Activated CD4-positive, alpha-beta memory T cell treated with anti-CD3 and anti-CD28 coated beads, Interleukin-2, amount 10 ng/mL, durations not matched to agents 7 days and 5 days (primary cell): Measurements from ENCODE around the gene ANO2. TPM values are rescaled to one million over a fixed set of nuclear protein-coding genes. Genes with fewer than 3 reads are reported as not detected.

Source experiments
- CTCF ChIA-PET: fragments of 350-600 bp; sonication (Branson Sonifier 250); formaldehyde crosslinking; loops from one replicate; lab custom pipeline; 2021; ENCODE audit warnings: antibody characterized with exemption, inconsistent platforms; lab: Charles Lee
- POLR2A ChIA-PET: fragments of 350-600 bp; sonication (Branson Sonifier 250); formaldehyde crosslinking; loops from one replicate; lab custom pipeline; 2021; ENCODE audit warnings: antibody characterized with exemption; lab: Charles Lee
- DNase-seq: peaks from one replicate; pipeline ENCODE4 v3.0.0-alpha.2; 2020
- H3K27ac Mint-ChIP-seq: one replicate; pipeline ENCODE4 v1.8.0; 2021; ENCODE audit warnings: mild to moderate bottlenecking, mixed read lengths
- H3K27me3 Mint-ChIP-seq: one replicate; pipeline ENCODE4 v1.8.0; 2021; ENCODE audit warnings: mixed read lengths
- H3K36me3 Mint-ChIP-seq: one replicate; pipeline ENCODE4 v1.8.0; 2021; ENCODE audit warnings: low read depth, mixed read lengths
- H3K4me1 Mint-ChIP-seq: one replicate; pipeline ENCODE4 v1.8.0; 2021; ENCODE audit warnings: mixed read lengths
- H3K4me3 Mint-ChIP-seq: one replicate; pipeline ENCODE4 v1.8.0; 2021; ENCODE audit warnings: mild to moderate bottlenecking, mixed read lengths
- H3K9me3 Mint-ChIP-seq: one replicate; pipeline ENCODE4 v1.8.0; 2021; ENCODE audit warnings: mixed read lengths
- total RNA-seq, 2 experiments: library from RNA; stranded (reverse); gene quantifications; one replicate each; pipeline ENCODE4 v1.2.3, GENCODE V29; 2021

Gene ANO2
- total RNA-seq, 2 experiments from 2014 or later, result not detected

GRCh38 chr12:5720381-5721005 lies 224.6 kb downstream of the ANO2 start:
- ChIA-PET CTCF (no interaction called here), POLR2A (no interaction called here)
- Mint-ChIP-seq H3K27me3 (peaks cover 10% of the 10 kb centered on the region), H3K27ac (no peak overlapping the region), H3K9me3 (no peaks in the 10 kb centered on the region), H3K4me1 (no peaks in the 10 kb centered on the region), H3K36me3 (no peaks in the 10 kb centered on the region), H3K4me3 (no peak overlapping the region)
- no peak for DNase-seq

DNA sequence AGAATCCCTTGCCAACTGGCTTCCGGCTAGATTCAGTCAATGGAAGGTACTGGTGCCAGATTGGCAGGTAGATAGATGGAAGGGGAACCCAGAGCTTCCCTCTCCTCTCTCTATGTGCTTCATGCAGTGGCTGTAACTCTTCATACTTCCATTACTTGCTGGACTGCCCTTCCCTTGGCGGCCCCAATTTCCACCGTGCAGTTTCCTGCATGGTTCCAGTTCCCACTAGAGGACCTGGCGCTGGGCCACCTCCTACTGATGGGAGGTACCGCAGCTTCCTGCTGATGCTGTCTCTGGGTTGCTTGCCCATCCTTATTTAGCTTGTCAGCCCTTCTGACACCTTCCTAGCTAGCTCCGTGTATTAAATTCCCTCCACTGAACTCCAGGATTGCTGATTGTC lies 226.4 kb downstream of the ANO2 start:
- Mint-ChIP-seq H3K4me3 (no peak overlapping the region), H3K36me3 (no peaks in the 10 kb centered on the region), H3K9me3 (no peaks in the 10 kb centered on the region), H3K27ac (no peak overlapping the region), H3K27me3 (peaks cover 10% of the 10 kb centered on the region), H3K4me1 (no peaks in the 10 kb centered on the region)
- CTCF ChIA-PET, result no interaction called here
- no peak for DNase-seq
- POLR2A ChIA-PET, result no interaction called here

DNA sequence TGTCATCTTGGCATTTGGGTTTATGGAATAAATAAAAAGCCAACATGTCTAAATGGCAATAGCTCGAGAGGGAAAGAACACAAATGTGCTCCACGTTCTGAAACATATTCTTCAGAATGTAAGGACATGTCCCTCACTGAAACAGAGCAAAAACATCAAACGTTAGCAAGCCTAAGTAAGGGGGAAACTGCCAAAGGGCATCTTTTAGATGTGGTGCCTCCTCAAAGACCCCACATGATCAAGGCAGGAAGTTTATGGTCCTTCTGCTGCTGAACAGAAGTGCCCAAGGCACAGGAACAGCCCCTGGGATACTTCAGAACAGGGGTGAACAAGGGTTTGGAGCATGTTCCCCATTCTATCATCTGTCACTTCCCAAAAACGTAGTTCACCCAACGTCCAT lies 227.0 kb downstream of the ANO2 start:
- H3K4me1 Mint-ChIP-seq, result no peaks in the 10 kb centered on the region
- H3K27ac Mint-ChIP-seq, result no peak overlapping the region
- no peak overlapping the region for H3K4me3 Mint-ChIP-seq
- CTCF ChIA-PET, result no interaction called here
- H3K27me3 Mint-ChIP-seq, result peaks cover 10% of the 10 kb centered on the region
- POLR2A ChIA-PET, result no interaction called here
- no peaks in the 10 kb centered on the region for H3K36me3 Mint-ChIP-seq
- DNase-seq, result no peak
- H3K9me3 Mint-ChIP-seq, result no peaks in the 10 kb centered on the region

GRCh38 chr12:5716976-5717375 lies 228.1 kb downstream of the ANO2 start:
- CTCF ChIA-PET, result no interaction called here
- Mint-ChIP-seq H3K27me3 (peaks cover 4% of the 10 kb centered on the region), H3K9me3 (no peaks in the 10 kb centered on the region), H3K4me3 (no peak overlapping the region), H3K36me3 (no peaks in the 10 kb centered on the region), H3K4me1 (no peaks in the 10 kb centered on the region), H3K27ac (no peak overlapping the region)
- POLR2A ChIA-PET, result no interaction called here
- DNase-seq, result no peak

DNA sequence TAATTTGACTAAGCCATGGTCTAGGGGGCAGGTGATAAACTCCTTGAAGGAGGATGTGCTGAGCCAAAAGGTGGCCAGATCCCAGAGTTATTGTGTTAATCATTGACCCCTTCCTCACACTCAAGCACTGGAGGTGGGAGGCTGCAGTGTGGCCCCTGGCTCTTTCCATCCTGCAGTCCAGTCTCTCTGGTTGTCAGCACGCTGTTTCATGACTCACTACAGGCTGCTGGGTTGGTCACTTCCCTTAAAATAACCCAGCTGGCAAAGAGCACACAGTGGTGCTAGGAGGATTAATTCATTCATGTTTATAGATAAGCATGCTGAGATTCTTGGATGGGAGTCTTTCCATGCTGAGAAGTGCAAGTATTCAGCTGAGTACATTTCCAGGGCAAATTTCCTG lies 228.9 kb downstream of the ANO2 start:
- POLR2A ChIA-PET, result no interaction called here
- H3K27ac Mint-ChIP-seq, result no peak overlapping the region

GRCh38 chr12:5715021-5715420 lies 230.0 kb downstream of the ANO2 start:
- Mint-ChIP-seq H3K4me3 (no peak overlapping the region), H3K36me3 (no peaks in the 10 kb centered on the region), H3K27me3 (peaks cover 2% of the 10 kb centered on the region), H3K9me3 (no peaks in the 10 kb centered on the region), H3K27ac (no peak overlapping the region), H3K4me1 (no peaks in the 10 kb centered on the region)
- DNase-seq, result no peak
- ChIA-PET POLR2A (no interaction called here), CTCF (no interaction called here)

More for the DNA sequence above, 228.9 kb downstream of the ANO2 start:
- no peaks in the 10 kb centered on the region for H3K36me3 Mint-ChIP-seq
- H3K9me3 Mint-ChIP-seq, result no peaks in the 10 kb centered on the region
- peaks cover 4% of the 10 kb centered on the region for H3K27me3 Mint-ChIP-seq
- CTCF ChIA-PET, result no interaction called here
- H3K4me3 Mint-ChIP-seq, result no peak overlapping the region
- no peaks in the 10 kb centered on the region for H3K4me1 Mint-ChIP-seq
- no peak for DNase-seq

- no peak for DNase-seq
- ChIA-PET CTCF (no interaction called here), POLR2A (no interaction called here)
- Mint-ChIP-seq H3K27me3 (no peaks in the 10 kb centered on the region), H3K4me1 (no peaks in the 10 kb centered on the region), H3K9me3 (no peaks in the 10 kb centered on the region), H3K27ac (no peak overlapping the region), H3K36me3 (no peaks in the 10 kb centered on the region), H3K4me3 (no peak overlapping the region)
Observed at GRCh38 chr12:5713599-5714081, 231.4 kb downstream of the ANO2 start.

GRCh38 chr12:5710260-5710878 lies 234.7 kb downstream of the ANO2 start:
- ChIA-PET POLR2A (no interaction called here), CTCF (no interaction called here)
- H3K36me3 Mint-ChIP-seq, result no peaks in the 10 kb centered on the region
- no peak for DNase-seq
- no peak overlapping the region for H3K4me3 Mint-ChIP-seq
- H3K4me1 Mint-ChIP-seq, result no peaks in the 10 kb centered on the region
- H3K27ac Mint-ChIP-seq, result no peak overlapping the region
- H3K9me3 Mint-ChIP-seq, result no peaks in the 10 kb centered on the region
- H3K27me3 Mint-ChIP-seq, result no peaks in the 10 kb centered on the region

- Mint-ChIP-seq H3K4me1 (no peaks in the 10 kb centered on the region), H3K9me3 (no peaks in the 10 kb centered on the region), H3K4me3 (no peak overlapping the region), H3K36me3 (no peaks in the 10 kb centered on the region), H3K27me3 (no peaks in the 10 kb centered on the region), H3K27ac (no peak overlapping the region)
- POLR2A ChIA-PET, result no interaction called here
- CTCF ChIA-PET, result no interaction called here
- DNase-seq, result no peak
Observed at GRCh38 chr12:5708371-5708770, 236.7 kb downstream of the ANO2 start.

DNA sequence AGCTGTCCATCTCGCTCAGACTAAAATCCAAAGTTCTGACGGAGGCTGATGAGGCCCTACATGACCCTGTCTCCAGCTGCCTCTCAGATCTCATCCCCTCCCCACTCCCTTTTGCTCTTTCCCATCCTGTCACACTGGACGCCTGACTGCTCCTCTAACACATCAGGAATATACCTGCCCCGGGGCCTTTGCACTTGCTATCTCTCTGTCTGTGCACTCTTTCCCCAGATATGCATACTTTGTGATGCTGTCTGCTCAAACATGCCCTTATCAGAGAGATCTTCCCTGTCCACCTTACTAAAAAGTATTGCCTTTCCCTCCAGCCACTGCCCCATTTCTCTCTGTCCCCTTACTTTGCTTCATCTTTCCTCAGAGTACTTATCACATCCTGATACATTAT lies 238.8 kb downstream of the ANO2 start:
- Mint-ChIP-seq H3K27me3 (no peaks in the 10 kb centered on the region), H3K36me3 (no peaks in the 10 kb centered on the region), H3K4me1 (no peaks in the 10 kb centered on the region), H3K9me3 (no peaks in the 10 kb centered on the region), H3K4me3 (no peak overlapping the region), H3K27ac (no peak overlapping the region)
- ChIA-PET CTCF (no interaction called here), POLR2A (no interaction called here)
- DNase-seq, result no peak

GRCh38 chr12:5705791-5706190 lies 239.3 kb downstream of the ANO2 start:
- Mint-ChIP-seq H3K9me3 (no peaks in the 10 kb centered on the region), H3K4me1 (no peaks in the 10 kb centered on the region), H3K36me3 (no peaks in the 10 kb centered on the region), H3K27me3 (no peaks in the 10 kb centered on the region), H3K4me3 (no peak overlapping the region), H3K27ac (no peak overlapping the region)
- POLR2A ChIA-PET, result no interaction called here
- DNase-seq, result no peak
- CTCF ChIA-PET, result no interaction called here

DNA sequence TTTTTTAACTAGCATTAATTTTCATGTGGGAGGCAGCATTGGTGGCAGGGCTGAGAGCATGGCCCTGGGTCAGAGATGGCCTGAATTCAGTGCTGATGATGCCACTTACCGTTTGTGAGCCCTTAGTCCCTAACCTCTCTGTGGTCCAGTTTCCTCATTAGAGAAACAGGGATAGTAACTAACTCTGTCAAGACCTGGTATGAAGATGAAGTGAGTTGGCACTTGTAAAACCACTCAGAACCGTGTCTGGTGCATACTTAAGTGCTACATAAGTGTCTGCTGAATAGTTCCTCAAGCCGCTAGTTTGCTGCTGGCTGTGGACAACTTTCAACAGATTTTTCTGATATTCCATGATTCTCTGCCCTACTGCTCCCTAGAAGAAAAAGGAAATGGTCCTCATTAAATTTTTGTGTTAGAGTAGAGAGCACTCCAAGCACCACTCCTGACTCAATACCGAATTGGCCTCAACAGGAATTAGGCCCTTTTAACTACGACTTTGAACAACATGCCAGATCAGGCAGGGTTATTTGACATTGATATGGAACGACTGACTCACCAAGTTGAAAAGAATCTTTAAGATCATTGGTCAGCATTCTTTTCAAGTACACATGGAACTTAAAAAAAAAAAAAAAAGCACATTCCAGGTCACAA lies 250.2 kb downstream of the ANO2 start:
- H3K27me3 Mint-ChIP-seq, result peaks cover 2% of the 10 kb centered on the region
- POLR2A ChIA-PET, result no interaction called here
- CTCF ChIA-PET, result no interaction called here
- no peak for DNase-seq
- no peak overlapping the region for H3K4me3 Mint-ChIP-seq
- no peaks in the 10 kb centered on the region for H3K36me3 Mint-ChIP-seq
- H3K27ac Mint-ChIP-seq, result no peak overlapping the region
- no peaks in the 10 kb centered on the region for H3K4me1 Mint-ChIP-seq
- peaks cover 7% of the 10 kb centered on the region for H3K9me3 Mint-ChIP-seq

- CTCF ChIA-PET, result no interaction called here
- H3K9me3 Mint-ChIP-seq, result peaks cover 7% of the 10 kb centered on the region
- H3K4me3 Mint-ChIP-seq, result no peak overlapping the region
- H3K27me3 Mint-ChIP-seq, result no peaks in the 10 kb centered on the region
- no peak for DNase-seq
- POLR2A ChIA-PET, result no interaction called here
- no peaks in the 10 kb centered on the region for H3K4me1 Mint-ChIP-seq
- no peaks in the 10 kb centered on the region for H3K36me3 Mint-ChIP-seq
- no peak overlapping the region for H3K27ac Mint-ChIP-seq
Observed at GRCh38 chr12:5692850-5693249, 252.2 kb downstream of the ANO2 start.

DNA sequence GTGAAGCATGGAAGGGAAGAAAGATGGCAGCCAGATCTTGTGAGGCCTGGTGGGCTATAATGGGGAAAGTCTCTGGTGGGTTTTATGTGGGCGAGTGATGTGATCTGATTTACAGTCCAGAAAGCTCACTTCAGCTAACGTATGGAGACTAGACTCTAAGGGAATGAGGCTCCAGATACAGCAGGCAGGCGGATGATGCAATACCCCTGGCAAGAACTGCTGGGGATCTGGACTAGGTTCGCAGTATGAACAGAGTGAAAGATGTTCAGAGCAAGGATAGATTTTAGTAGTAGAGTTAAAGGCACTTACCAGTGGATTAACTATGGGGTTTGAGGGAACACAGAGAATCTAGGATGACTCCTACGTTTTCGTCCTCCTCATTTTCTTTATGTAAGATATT lies 253.1 kb downstream of the ANO2 start:
- POLR2A ChIA-PET, result no interaction called here
- no peak overlapping the region for H3K27ac Mint-ChIP-seq
- H3K9me3 Mint-ChIP-seq, result peaks cover 7% of the 10 kb centered on the region
- H3K36me3 Mint-ChIP-seq, result no peaks in the 10 kb centered on the region
- CTCF ChIA-PET, result no interaction called here
- DNase-seq, result no peak
- no peak overlapping the region for H3K4me3 Mint-ChIP-seq
- H3K27me3 Mint-ChIP-seq, result no peaks in the 10 kb centered on the region
- H3K4me1 Mint-ChIP-seq, result no peaks in the 10 kb centered on the region
